K562 (cell line): Measurements from ENCODE around the gene SH3TC1. TPM values are rescaled to one million over a fixed set of nuclear protein-coding genes. Genes with fewer than 3 reads are reported as not detected.

ENCODE experiments used
- ATAC-seq: fragments of 200-7000 bp; cut with Tn5 transposase; 3 replicates; pipeline ENCODE4 v1.9.1; 2020; ENCODE audit warnings: moderate library complexity
- BruUV-seq: library from RNA; stranded (reverse); fragments of 400-500 nt; replicated peaks from 2 replicates; lab custom pipeline; 2021; lab: Mats Ljungman, UMichigan
- CTCF ChIA-PET: fragments of 300-600 bp; formaldehyde crosslinking; extraction: SDS; loops from one replicate; lab custom pipeline; 2021; ENCODE audit warnings: low intra/inter-chr PET ratio; lab: Yijun Ruan, JAX
- POLR2A ChIA-PET: fragments of 300-600, 350-650 bp; sonication (Branson Sonifier 250); formaldehyde crosslinking; extraction: SDS; loops from one replicate; lab custom pipeline; 2021; ENCODE audit warnings: antibody characterized with exemption, inconsistent platforms; lab: Yijun Ruan, JAX
- DNase-seq, 4 experiments: peaks; one replicate each; pipeline versions ENCODE4 v3.0.0 to v3.0.0-alpha.2; 2011 to 2018; ENCODE audit warnings: low spot score in 3 of 4, mixed read lengths in 3 of 4; ENCODE audit errors: extremely low read depth in 1 of 4
- FAIRE-seq: peaks from 2 replicates; lab custom pipeline; 2011; peaks lifted over from hg19 to GRCh38; lab: Jason Lieb, UNC
- H2AFZ ChIP-seq: 2 replicates; pipeline ENCODE4 v1.6.0; 2011; ENCODE audit warnings: low read depth, low read length, control low read depth, inconsistent platforms
- H3K27ac ChIP-seq: fragments of 200-600 bp; 3 replicates; pipeline ENCODE4 v1.8.0; 2011; ENCODE audit warnings: low read depth, mild to moderate bottlenecking, control low read depth, inconsistent platforms, low read length, moderate library complexity, mixed read lengths; ENCODE audit errors: extremely low read depth
- H3K27me3 ChIP-seq, 2 experiments: fragments of 300-600 bp in 1 of 2; 2 replicates in 1 of 2; 3 replicates in 1 of 2; pipeline versions ENCODE4 v1.6.0 to v1.8.0; 2011; ENCODE audit warnings: inconsistent platforms in 2 of 2, low read length in 2 of 2, mild to moderate bottlenecking in 1 of 2, mixed read lengths in 1 of 2, moderate library complexity in 1 of 2; ENCODE audit not compliant: control insufficient read depth in 2 of 2, insufficient read depth in 2 of 2
- H3K36me3 ChIP-seq: fragments of 300-600 bp; 3 replicates; pipeline ENCODE4 v1.8.0; 2011; ENCODE audit warnings: mild to moderate bottlenecking, low read length, inconsistent platforms; ENCODE audit not compliant: control insufficient read depth, insufficient read depth
- H3K4me1 ChIP-seq, 2 experiments: fragments of 200-600 bp in 1 of 2; replicated peaks in 1 of 2; 2 replicates in 1 of 2; 3 replicates in 1 of 2; pipeline versions ENCODE4 v1.5.1 to v1.8.0; 2011; ENCODE audit warnings: inconsistent platforms in 2 of 2, low read length in 2 of 2, mild to moderate bottlenecking in 1 of 2, mixed read lengths in 1 of 2, moderate library complexity in 1 of 2; ENCODE audit not compliant: control insufficient read depth in 2 of 2, insufficient read depth in 2 of 2
- H3K4me2 ChIP-seq: 2 replicates; pipeline ENCODE4 v1.6.1; 2011; ENCODE audit warnings: low read length, control low read depth, inconsistent platforms, mixed read lengths; ENCODE audit not compliant: insufficient read depth
- H3K4me3 ChIP-seq: fragments of 200-600 bp; sonication (generic), shearing (Covaris generic); 2 replicates; pipeline ENCODE4 v1.5.1; 2016; ENCODE audit warnings: control low read depth, inconsistent platforms
- H3K79me2 ChIP-seq: fragments of 200-600 bp; 3 replicates; pipeline ENCODE4 v1.8.0; 2011; ENCODE audit warnings: low read length, inconsistent platforms; ENCODE audit not compliant: control insufficient read depth, insufficient read depth
- H3K9ac ChIP-seq, 2 experiments: 2 replicates each; pipeline versions ENCODE4 v1.6.0 to v1.6.1; 2011; ENCODE audit warnings: low read depth in 2 of 2, low read length in 2 of 2, control low read depth in 1 of 2, inconsistent platforms in 1 of 2, mild to moderate bottlenecking in 1 of 2, mixed read lengths in 1 of 2; ENCODE audit not compliant: insufficient read depth in 1 of 2
- H3K9me1 ChIP-seq: one replicate; pipeline ENCODE4 v1.6.0; 2011; ENCODE audit warnings: inconsistent platforms, mild to moderate bottlenecking, low read length, moderate library complexity; ENCODE audit not compliant: control insufficient read depth, insufficient read depth
- H3K9me3 ChIP-seq: replicated peaks from 2 replicates; pipeline ENCODE4 v1.5.1; 2011; ENCODE audit warnings: low read depth, low read length, inconsistent platforms; ENCODE audit not compliant: control insufficient read depth, insufficient read depth
- H4K20me1 ChIP-seq: replicated peaks from 2 replicates; pipeline ENCODE4 v1.6.1; 2011; ENCODE audit warnings: low read length, inconsistent platforms, mixed read lengths; ENCODE audit not compliant: control insufficient read depth, insufficient read depth
- CBX3 ChIP-seq, 2 experiments: IDR thresholded peaks; 1 replicate in 1 of 2; 2 replicates in 1 of 2; pipeline ENCODE4 v1.6.1; 2012; ENCODE audit warnings: inconsistent platforms in 2 of 2, low read length in 2 of 2, borderline replicate concordance in 1 of 2, control low read depth in 1 of 2
- CBX8 ChIP-seq: fragments of 200-600 bp; sonication (generic); IDR thresholded peaks from 2 replicates; pipeline ENCODE4 v1.6.1; 2012; ENCODE audit warnings: borderline replicate concordance, mixed run types, low read depth, mild to moderate bottlenecking, moderate library complexity, mixed read lengths, low read length, control low read depth, inconsistent platforms; ENCODE audit not compliant: poor library complexity, severe bottlenecking; ENCODE audit errors: extremely low read depth
- EP400 ChIP-seq: fragments of 450-650 bp; IDR thresholded peaks from 2 replicates; pipeline ENCODE4 v1.6.1; 2017; ENCODE audit warnings: antibody characterized with exemption, mild to moderate bottlenecking, moderate library complexity
- FOS ChIP-seq: IDR thresholded peaks from 3 replicates; pipeline ENCODE4 v1.6.1; 2011; ENCODE audit not compliant: insufficient read length; ENCODE audit errors: extremely low read depth
- ILK ChIP-seq: fragments of 450-650 bp; IDR thresholded peaks from 2 replicates; pipeline ENCODE4 v1.6.1; 2016; ENCODE audit warnings: missing genetic modification characterization, low read depth, mild to moderate bottlenecking, missing compliant biosample characterization, moderate library complexity, borderline replicate concordance
- MAFG ChIP-seq: fragments of 450-650 bp; conservative IDR thresholded peaks from 2 replicates; pipeline ENCODE4 v1.6.1; 2016; ENCODE audit warnings: missing genetic modification characterization, missing compliant biosample characterization
- NBN ChIP-seq: fragments of 450-650 bp; IDR thresholded peaks from 2 replicates; pipeline ENCODE4 v1.6.1; 2016; ENCODE audit warnings: low read depth, mild to moderate bottlenecking
- U2AF1 ChIP-seq: fragments of 200-400 bp; formaldehyde crosslinking; optimal IDR thresholded peaks from 2 replicates; pipeline ENCODE3; 2017; ENCODE audit warnings: mild to moderate bottlenecking, low read depth, low read length, moderate library complexity
- ZNF316 ChIP-seq: fragments of 450-650 bp; IDR thresholded peaks from 2 replicates; pipeline ENCODE4 v1.6.1; 2016
- WGBS: fragments of 100-300 bp; shearing (Covaris generic); methylation state at CpG from one replicate; pipeline ENCODE4 v1.1.6; 2016; ENCODE audit warnings: low coverage, mixed read lengths; ENCODE audit not compliant: insufficient coverage; ENCODE audit errors: missing lambda C conversion rate; 5-methylcytosine and 5-hydroxymethylcytosine counted together
- in situ Hi-C: fragments of 300-500 bp; cut with MboI; formaldehyde crosslinking; loops from 4 replicates; pipeline ENCODE4 v1.15.0; 2018; ENCODE audit warnings: inconsistent platforms, mixed read lengths
- intact Hi-C: fragments of 100-400 bp; cut with micrococcal nuclease; formaldehyde crosslinking; loops from 2 replicates; pipeline ENCODE4 v1.14.2; 2022
- polyA plus RNA-seq, 8 experiments: library from polyadenylated mRNA; depleted of rRNA in 4 of 8; stranded (reverse) in 5 of 8; unstranded in 3 of 8; fragments of >200 nt; fragmentation: Nextera tagmentation in 2 of 8; fragmentation: Illumina TruSeq in 1 of 8; extraction: Ambion mirVana in 2 of 8; extraction: Trizol in 1 of 8; gene quantifications; 2 replicates each; pipeline versions ENCODE4 v1.2.1 to v1.2.3, GENCODE V29; 2011 to 2014; ENCODE audit warnings: inconsistent platforms in 1 of 8, missing spikeins in 1 of 8
- total RNA-seq, 7 experiments: library from RNA; depleted of rRNA in 6 of 7; stranded (reverse); fragments of >200 nt in 6 of 7; fragmentation: Illumina TruSeq in 2 of 7; extraction: Trizol in 2 of 7; gene quantifications; 2 replicates each; pipeline versions ENCODE4 v1.2.1 to v1.2.3, GENCODE V29; 2011 to 2021; ENCODE audit warnings: low replicate concordance in 1 of 7
- TF ChIP-seq, protein P1 (sequence below): sonication (generic); formaldehyde crosslinking; IDR thresholded peaks from 2 replicates; pipeline ENCODE4 v1.4.0; 2020; ENCODE audit warnings: mild to moderate bottlenecking, missing genetic modification reagents

SH3TC1 gene
- total and polyA plus RNA-seq, 9 of the 15 experiments (the other 6 are each of a cell fraction or from before 2014, with no cell fraction given): 0.04 to 2.1 (median 0.48) TPM; not detected in 1

DNA sequence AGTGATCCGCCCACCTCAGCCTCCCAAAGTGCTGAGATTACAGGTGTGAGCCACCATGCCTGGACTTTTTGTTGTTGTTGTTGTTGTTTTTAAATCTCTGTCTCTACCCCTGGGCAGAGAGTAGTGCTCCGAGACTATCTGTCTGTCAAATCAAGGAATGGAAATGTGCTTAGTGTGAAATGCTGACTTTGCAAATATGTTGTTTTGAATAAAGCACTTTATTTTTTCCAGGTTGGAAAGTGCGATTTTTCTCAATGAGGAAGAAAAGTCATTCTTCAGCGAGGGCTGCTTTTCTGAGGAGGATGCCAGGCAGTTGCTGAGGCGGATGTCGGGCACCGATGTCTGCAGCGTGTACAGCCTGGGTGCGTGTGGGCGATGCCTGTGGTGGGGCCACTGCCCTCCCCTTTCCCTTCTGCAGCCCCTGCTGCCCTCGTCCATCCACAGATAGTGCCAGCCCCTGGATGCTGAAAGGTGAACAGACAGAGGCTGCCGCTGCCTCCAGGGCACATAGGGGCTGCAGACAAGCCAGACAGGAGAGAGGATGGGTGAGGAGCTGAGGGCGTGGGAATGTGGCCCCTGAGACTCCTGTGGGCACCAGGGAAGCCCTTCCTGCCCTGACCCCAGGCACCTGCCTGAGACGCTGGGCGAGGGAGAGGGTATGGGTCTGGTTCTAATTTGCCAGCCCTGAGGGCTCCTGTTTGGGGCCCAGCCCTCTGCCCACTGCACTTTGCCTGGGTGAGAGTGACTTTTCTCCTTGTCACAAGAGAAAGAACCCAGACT, 23.7 kb downstream of the SH3TC1 start (continued):
- no peak for TF ChIP-seq U2AF1
- peak; percentile 96 for TF ChIP-seq MAFG (tag)
- no peak for TF ChIP-seq ILK (tag)
- TF ChIP-seq ZNF316: peak; percentile 97

- FAIRE-seq: no peak
- intact Hi-C loops (no loop called here), in situ Hi-C loops (no loop called here)
- peaks cover 0 to 39% of the 10 kb centered on the region in 2 experiments; a peak in 1 of 5 replicates for H3K27me3 ChIP-seq
- CTCF ChIA-PET: no interaction called here
- H3K36me3 ChIP-seq: no peaks in the 10 kb centered on the region
- peaks cover 10% of the 10 kb centered on the region for H4K20me1 ChIP-seq
- no peak for ATAC-seq
- H2AFZ ChIP-seq: no peak overlapping the region
- DNase-seq: no peak
- H3K4me1 ChIP-seq: peaks cover 0 to 17% of the 10 kb centered on the region in 2 experiments; a peak in 3 of 5 replicates
- H3K4me2 ChIP-seq: no peak overlapping the region
- TF ChIP-seq NBN: no peak
- TF ChIP-seq, protein P1, sequence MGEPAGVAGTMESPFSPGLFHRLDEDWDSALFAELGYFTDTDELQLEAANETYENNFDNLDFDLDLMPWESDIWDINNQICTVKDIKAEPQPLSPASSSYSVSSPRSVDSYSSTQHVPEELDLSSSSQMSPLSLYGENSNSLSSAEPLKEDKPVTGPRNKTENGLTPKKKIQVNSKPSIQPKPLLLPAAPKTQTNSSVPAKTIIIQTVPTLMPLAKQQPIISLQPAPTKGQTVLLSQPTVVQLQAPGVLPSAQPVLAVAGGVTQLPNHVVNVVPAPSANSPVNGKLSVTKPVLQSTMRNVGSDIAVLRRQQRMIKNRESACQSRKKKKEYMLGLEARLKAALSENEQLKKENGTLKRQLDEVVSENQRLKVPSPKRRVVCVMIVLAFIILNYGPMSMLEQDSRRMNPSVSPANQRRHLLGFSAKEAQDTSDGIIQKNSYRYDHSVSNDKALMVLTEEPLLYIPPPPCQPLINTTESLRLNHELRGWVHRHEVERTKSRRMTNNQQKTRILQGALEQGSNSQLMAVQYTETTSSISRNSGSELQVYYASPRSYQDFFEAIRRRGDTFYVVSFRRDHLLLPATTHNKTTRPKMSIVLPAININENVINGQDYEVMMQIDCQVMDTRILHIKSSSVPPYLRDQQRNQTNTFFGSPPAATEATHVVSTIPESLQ (CRISPR knock-in tag): no peak
- no peak for TF ChIP-seq CBX3 (IDR thresholded peaks at IDR 0.05; ENCODE audit: borderline replicate concordance in 1 of 2, low read length in 2 of 2)
- TF ChIP-seq FOS: no peak
- TF ChIP-seq EP400: no peak
- TF ChIP-seq CBX8: no peak
- POLR2A ChIA-PET: interaction anchor here (2.1 to 2.8 kb wide), 2 partner anchors 9 to 18 kb away, joined by 6 to 8 read pairs; no protein-coding TSS in a partner anchor
- no peaks in the 10 kb centered on the region for H3K9me3 ChIP-seq
- no peaks in the 10 kb centered on the region for H3K79me2 ChIP-seq
- no peak overlapping the region for H3K4me3 ChIP-seq
- no peak overlapping the region for H3K27ac ChIP-seq
- peaks cover 2% of the 10 kb centered on the region for H3K9me1 ChIP-seq
- H3K9ac ChIP-seq: no peak overlapping the region
- 14% methylated on average over 12 of the region's 12 CpGs for WGBS
- BruUV-seq: no TSS peak
These were observed 25.3 kb downstream of the SH3TC1 start for GRCh38 chr4:8224267-8224974.
